Jurkat, Clone E6-1 (cell line): ENCODE results near the gene RAN. TPM values are rescaled to one million over a fixed set of nuclear protein-coding genes. Genes with fewer than 3 reads are reported as not detected.

Experiments
- DNase-seq: peaks from one replicate; pipeline ENCODE4 v3.0.0-alpha.2; 2011; ENCODE audit warnings: low read depth, low spot score
- H3K4me3 ChIP-seq: 2 replicates; pipeline ENCODE4 v1.5.1; 2011; ENCODE audit warnings: mild to moderate bottlenecking, low read length, control low read depth, moderate library complexity
- polyA plus RNA-seq: library from polyadenylated mRNA; unstranded; fragments of >200 nt; gene quantifications from one replicate; pipeline ENCODE4 v1.2.1, GENCODE V29; 2012; ENCODE audit warnings: missing spikeins; ENCODE audit not compliant: insufficient read length, insufficient read depth

The RAN gene
- polyA plus RNA-seq = 2,228 TPM

DNA sequence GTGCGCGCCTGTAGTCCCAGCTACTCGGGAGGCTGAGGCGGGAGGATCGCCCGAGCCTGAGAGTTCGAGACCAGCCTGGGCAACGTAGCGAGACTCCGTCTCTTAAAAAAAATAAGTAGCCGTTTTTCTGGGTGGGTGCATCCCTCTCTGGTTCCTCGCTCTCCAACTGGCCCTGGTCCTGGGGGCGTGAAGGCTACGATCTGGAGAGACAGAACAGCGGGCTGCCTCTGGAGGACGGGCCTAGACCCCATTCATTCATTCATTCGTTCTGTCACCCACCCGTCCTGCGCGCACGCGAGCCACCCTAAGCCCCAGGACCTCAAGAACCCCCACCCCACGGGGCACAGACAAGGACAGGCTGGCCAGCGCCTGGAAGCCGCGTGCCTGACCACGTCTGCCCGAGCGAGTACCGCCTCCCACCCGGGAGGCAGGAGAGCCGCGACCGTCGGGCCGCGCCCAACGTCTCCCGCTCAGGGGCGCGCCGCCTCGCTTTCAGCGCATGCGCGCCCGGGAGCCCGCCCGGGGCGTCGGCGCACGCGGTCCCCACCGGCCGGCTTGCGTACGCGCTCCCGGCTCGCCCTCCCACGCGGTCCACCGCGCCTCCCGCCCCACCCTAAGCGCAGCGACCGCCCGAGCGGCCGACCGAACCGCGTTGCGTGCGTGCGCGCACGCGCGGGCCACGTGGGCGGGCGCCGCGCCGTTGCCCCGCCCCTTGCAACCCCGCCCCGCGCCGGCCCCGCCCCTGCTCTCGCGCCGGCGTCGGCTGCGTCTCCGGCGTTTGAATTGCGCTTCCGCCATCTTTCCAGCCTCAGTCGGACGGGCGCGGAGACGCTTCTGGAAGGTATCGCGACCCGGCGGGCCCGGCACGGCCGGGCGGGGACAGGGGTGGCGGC lies at the start of gene RAN:
Gene RAN (plus strand): TSS at position 781 of the 893 bp plus-strand sequence. CDS start 528 bp downstream, outside the sequence.
- peak within 1 kb of the TSS; percentile 86 for H3K4me3 ChIP-seq
- DNase-seq = peak; percentile 86

DNA sequence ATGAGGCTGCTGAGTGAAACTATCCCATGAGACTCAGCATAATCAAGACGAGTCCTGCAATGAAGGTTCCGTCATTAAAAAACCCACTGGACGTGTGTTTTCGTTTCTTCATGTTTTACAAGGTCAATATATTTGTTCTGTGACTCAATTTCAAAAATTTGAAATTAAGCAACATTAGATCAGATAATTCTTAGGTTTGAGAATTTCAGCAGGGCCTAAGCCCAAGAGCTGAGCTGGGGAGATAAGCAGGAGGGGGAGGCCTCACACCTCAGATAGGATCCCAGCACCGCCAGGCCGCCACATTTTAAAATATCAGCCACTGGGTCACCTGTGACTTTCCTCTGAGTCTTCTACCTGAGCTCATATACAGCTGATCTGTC lies 46.1 kb upstream of the RAN start:
- no peak overlapping the region for H3K4me3 ChIP-seq
- no peak for DNase-seq

DNA sequence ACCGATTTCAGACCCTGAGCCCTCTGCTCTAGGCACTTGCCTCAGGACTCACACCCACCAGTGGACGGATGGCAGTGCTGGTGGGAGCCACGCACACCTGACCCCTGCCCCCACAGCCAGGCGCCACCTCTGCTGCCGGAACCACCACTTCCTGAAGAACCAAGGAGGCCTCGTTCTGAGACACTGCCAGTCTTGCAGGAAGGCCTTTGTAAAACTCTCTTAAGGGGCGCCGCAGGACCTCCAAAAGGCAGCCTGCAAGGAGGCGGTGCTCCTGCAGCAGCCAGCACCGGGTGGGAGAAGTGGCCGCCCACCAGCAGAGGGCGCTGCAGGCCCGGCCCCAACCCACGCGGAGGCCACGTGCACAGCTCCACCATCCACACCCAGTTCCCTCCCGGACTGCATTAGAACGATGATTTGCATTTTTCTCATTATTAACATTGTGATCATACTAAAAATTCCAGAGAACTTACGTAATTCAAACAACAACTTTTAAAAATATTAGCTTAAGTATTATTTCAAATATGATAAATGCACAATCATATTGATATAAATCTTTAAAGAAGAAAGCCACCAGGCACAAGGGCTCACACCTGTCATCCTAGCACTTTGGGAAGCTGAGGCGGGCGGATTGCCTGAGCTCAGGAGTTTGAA lies 45.6 kb upstream of the RAN start:
- no peak overlapping the region for H3K4me3 ChIP-seq
- DNase-seq = peak; percentile 15

DNA sequence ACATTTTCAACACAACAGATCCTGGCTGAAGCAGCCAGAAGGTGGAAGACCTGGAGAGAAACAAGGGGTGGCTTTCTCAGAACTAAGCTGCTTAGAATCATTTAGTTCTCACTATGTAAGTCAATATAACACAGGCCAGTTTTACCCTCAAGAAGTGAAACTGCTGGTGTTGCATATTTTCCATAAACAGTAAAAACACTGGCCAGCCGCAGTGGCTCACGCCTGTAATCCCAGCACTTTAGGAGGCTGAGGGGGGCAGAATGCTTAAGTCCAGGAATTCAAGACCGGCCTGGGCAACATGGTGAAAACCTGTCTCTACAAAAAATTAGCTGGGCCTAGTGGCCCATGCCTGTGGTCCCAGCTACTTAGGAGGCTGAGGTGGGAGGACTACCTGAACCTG lies 44.4 kb upstream of the RAN start:
- no peak for DNase-seq
- no peak overlapping the region for H3K4me3 ChIP-seq

DNA sequence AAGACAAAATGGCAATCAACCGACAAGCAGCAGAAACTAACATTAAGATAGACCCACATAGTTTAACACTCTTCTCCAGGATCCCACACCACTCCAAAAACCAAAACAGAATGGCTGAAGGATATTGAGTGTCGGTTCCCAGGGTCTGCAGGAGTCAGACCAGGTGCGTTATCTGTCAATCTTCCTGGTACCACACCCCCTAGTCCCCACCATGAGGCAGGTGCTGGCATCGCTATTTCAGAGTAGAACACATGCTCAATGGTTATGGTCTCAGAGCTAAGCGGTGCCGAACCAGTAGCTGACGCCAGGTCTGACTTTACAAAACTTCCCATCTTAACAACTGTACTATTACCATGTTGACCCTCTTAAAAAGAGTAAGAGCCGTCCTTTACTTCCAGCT lies 43.0 kb upstream of the RAN start:
- no peak overlapping the region for H3K4me3 ChIP-seq
- DNase-seq = no peak

DNA sequence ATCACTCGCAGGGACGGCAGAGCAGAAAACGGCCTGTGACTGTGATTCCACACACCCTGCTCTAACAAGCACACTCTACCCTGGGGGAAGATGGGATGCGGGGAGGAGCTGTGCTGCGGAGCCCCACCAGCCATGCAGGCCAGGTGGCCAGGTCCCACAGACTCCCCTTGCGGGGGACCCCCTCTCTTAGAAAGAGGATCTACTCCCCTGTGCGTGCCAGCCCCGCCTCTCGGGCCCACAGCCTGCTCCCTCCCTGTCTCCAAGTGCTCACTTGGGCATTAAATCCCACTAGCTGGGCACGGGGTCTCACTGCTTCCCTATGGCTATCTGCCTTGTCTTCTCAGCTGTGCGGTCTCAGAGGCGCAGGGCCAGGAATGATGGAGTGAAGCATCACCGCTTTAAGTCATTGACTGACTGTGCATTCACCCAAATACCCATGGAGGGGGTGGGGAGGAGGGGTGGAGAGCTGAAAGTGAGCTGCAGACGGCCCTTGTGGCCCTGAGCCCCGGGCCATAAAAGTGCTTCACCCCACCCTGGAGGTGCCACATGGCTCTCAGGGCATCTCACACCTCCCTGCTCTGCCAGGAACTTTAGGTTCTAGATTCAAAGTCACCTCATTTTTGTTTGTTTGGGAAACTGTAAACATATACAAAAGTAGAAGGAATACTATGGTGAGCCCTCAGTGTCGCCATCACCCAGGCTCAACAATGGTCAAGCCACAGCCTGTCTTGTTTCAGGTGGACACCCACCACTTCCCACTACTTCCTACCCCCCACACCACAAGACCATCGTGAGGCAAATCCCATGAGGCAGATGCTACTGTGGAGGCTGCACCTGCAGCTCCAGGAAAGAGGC lies 42.2 kb upstream of the RAN start:
- no peak overlapping the region for H3K4me3 ChIP-seq
- DNase-seq = no peak

DNA sequence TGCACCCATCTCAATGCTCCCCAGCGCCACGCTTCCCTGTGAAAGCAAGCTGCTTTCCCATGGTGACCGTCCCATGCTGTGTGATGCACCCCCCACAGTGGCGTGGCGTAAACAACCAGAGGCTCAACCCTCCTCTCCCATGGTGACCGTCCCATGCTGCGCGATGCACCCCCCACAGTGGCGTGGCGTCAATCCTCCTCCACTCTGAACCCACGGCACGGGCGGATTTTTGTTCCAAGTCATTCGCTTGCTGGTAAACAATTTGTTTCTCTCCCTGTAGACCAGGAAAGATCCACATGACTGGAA lies 41.7 kb upstream of the RAN start:
- H3K4me3 ChIP-seq = no peak overlapping the region
- no peak for DNase-seq

DNA sequence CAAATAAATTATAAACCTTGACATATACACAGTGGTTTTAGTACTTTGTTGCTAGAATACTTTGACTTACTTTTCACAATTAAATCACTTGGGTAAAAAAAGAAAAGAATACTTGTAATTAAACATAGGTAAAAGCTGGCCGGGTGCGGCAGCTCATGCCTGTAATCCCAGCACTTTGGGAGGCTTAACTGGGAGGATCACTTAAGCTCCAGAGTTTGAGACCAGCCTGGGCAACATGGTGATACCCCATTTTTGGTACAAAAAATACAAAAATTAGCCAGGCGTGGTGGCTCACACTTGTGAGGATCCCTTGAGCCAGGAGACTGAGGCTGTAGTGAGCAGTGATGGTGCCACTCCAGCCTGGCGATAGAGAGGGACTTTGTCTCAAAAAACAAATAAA lies 40.6 kb upstream of the RAN start:
- no peak overlapping the region for H3K4me3 ChIP-seq

DNA sequence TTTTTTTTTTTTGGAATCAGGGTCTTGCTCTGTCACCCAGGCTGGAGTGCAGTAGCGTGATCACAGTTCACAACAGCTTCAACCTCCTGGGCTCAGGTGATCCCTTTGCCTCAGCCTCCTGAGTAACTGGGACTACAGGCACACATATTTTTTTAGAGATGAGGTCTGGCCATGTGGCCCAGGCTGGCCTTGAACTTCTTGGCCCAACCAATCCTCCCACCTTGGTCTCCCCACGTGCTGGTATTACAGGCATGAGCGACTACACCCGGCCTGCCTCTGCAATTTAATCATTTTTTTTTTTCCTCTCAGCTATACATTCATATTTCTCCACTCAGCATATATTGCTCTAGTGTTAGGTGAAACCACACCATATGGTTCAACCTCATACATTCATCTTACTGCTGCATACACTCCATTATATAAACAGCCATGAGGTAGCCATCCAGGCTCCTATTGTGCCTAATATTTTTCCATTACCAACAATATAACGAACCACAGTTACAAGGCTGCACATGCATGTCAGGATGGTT lies 39.9 kb upstream of the RAN start:
- H3K4me3 ChIP-seq = no peak overlapping the region
- no peak for DNase-seq

More for the DNA sequence above, 40.6 kb upstream of the RAN start:
- no peak for DNase-seq

DNA sequence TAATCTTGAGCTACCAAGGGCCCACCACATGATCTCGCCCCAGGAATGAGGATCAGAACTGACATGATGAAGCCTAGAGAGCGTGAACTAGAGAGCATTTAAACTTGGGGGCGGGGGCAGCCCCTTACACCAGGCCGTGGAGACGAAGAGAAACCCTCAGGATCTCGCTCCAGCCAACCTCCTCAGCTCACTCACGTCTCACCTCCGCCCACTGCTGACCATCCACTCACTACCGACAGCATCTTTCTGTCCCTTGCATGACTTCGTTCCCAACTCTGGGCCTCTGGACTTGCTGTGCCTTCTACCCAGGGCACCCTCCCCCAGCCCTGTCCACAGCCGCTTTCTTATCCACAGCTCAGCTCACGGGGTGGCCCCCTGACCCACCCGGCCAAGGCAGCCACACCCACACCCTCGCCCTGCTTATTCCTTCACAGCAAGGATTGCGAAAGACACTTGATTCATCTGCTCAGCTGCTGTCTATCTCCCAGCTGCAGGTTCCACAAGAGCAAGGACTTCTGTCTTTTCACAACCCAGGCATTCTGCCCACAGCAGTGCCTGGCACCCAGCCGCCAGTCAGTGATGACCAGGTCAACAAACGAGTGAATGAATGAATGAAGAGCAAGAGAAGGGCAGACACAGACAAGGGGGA lies 39.2 kb upstream of the RAN start:
- no peak for DNase-seq

DNA sequence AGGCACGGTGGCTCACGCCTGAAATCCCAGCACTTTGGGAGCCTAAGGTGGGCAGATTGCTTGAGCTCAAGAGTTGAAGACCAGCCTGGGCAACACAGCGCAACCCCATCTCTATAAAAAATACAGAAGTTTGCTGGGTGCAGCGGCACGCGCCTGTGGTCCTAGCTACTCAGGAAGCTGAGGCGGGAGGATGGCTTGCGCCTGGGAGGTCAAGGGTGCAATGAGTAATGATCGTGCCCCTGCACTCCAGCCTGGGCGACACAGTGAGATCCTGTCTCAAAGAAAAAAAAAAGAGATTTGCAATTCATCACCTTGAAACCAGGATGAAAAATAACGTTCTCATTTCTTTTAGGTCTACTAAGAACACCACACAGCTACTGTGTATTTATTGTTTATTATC lies 36.9 kb upstream of the RAN start:
- DNase-seq = no peak
- no peak overlapping the region for H3K4me3 ChIP-seq

More for the DNA sequence above, 39.2 kb upstream of the RAN start:
- H3K4me3 ChIP-seq = no peak overlapping the region

DNA sequence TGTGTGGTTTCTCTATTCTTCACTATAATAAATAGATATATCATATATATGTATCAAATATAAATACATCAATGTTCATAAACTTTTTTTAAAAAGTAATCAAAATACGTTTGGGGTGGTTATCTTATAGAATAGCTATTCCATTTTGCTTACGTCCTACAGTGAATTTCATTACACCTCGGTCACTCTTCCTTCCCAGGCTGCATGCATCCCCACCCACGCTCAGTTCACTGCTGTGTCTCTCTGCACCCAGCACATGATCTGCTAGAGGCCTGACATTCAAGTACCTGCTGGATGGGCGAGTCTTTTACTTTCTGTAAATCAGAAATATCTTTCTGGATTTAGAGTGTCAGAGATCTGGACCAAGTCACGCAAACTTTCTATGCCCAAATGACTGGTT lies 36.4 kb upstream of the RAN start:
- no peak for DNase-seq

DNA sequence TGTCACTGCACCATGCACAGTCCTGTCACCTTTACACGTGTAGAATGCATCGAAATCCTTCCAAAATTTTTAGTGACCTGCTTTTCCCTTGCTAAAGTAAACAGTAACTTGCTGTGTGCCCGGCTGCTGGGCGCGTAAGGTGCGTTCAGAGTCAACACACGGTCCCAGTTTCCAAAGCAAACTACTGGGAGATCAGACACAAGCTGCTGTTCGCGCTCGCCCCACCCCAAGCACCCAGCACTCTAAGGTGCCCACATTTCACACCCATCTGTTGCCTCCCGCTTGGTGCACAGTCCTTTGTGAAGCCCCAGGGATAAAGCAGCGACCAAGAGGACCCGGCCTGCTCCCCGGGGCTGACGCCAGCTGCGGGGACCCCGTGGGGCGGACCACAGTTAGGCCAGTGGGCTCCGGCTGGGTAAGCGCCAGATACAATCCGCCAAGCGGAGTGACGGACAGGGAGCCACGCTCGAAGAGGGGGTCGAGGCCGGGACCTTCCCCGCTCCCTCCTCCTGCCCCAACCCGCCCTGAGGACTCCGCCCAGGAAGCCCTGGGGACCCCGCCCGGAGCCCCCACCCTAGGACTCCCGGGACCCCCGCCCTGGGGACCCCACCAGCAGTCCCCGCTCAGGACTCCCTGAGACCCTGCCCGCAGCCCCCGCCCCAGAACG lies 33.4 kb upstream of the RAN start:
- DNase-seq = peak; percentile 8
- H3K4me3 ChIP-seq = peak overlapping the region; percentile 66

More for the DNA sequence above, 36.4 kb upstream of the RAN start:
- no peak overlapping the region for H3K4me3 ChIP-seq

DNA sequence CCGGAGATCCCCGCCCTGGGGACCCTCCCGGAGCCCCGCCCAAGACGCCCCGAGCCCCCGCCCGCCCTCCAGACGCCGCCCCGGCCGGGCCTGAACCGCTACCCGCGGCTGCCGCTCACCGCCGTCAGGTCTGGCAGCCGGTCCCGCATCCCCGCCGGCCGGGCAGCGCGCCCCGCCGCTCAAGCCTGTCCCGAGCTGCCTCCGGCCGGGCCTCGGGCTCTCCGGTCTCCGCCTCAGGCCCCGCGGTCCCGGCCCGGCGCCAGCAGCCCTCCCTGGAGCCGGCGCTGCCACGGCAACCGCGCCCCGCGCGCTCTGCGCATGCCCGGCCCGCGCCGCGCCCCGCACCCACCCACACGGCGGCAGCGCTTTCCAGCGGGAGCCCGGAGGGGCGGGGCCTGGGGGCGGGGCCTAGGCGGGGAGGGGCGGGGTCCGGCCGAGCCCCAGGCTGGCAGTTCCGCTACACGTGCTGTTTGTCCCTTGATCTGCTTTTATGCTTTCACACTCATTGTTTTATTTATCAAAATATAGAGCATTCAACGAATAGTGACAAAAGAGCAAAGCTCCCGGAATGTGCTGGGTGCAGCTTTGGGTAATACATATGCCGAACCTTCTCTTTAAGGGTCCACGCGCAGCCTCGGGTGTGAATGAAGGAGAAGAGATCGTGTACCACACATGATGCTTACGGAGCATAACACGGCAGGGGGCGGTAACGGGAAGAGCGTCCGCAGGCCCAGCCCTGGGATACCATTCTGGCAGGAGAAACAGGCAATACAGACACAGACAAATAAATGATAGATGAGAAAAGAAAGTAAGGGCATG lies 32.7 kb upstream of the RAN start, which contains the start of gene STX2:
Gene STX2 (minus strand): TSS at position 300 of the 819 bp plus-strand sequence. CDS start 151 bp downstream, at position 149.
- DNase-seq = peak; percentile 58
- peak within 1 kb of the TSS; percentile 66 for H3K4me3 ChIP-seq

DNA sequence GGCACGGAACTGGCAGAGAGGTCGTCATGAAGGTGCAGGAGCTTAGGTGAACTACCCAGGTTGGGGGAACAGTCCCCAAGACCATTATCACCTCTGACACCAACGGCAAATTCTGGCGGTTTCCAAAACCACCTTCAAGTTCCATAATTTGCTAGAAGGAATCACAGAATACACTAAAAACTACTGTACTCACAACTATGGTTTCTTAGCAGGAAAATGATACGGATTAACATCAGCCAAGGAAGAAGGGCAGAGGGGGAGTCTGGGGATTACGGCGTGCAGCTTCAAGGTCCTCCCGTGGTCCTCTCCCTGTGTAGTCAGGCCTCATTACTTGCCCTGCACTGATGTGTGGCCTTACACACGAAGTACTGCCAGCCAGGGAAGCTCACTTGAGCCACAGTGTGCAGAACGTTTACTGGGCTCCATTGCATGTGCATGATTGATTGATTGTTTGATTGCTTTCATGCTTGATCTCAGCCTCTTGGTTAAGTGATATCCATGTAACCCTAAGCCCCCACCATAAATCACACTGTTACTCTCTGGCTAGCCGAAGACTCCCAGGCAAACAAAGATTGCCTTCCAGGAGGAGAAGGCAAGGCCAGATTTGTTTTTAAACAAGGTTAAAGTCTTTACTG lies 32.0 kb upstream of the RAN start:
- no peak for DNase-seq
- H3K4me3 ChIP-seq = no peak overlapping the region

DNA sequence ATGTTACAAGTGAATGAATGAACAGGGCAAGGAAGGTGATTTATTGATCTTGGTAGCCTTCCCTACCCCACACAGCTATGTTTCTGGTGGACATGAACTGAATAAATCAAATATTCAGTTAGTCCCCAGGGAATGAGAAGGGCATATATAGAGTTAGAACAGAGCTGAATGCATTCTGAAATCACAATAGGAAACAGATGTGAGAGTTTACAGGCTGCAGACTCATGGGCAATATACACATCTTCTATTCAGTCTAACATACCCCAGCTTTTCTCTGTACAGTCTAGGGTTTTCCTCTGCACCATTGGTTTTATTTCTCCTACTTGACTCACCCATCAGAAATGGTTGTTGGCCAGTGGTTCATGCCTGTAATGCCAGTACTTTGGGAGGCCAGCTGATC lies 25.5 kb upstream of the RAN start:
- no peak for DNase-seq
- no peak overlapping the region for H3K4me3 ChIP-seq

DNA sequence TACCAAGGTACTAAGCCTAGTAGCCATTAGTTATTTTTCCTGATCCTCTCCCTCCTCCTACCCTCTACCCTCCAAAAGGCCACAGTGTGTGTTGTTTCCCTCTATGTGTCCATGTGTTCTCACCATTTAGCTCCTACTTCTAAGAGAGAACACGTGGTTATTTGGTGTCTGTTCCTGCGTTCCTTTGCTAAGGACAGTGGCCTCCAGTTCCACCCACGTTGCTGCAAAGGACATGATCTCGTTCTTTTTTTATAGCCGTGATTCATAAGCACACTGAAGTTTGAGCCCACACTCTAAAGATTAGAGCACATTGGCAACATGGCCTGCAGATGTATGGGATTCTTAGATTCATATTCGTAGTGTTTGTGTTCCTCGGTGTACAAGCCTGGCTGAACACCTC lies 24.8 kb upstream of the RAN start:
- no peak for DNase-seq
- no peak overlapping the region for H3K4me3 ChIP-seq
